ENCODE results near the gene SCN3A.

The SCN3A gene

DNA sequence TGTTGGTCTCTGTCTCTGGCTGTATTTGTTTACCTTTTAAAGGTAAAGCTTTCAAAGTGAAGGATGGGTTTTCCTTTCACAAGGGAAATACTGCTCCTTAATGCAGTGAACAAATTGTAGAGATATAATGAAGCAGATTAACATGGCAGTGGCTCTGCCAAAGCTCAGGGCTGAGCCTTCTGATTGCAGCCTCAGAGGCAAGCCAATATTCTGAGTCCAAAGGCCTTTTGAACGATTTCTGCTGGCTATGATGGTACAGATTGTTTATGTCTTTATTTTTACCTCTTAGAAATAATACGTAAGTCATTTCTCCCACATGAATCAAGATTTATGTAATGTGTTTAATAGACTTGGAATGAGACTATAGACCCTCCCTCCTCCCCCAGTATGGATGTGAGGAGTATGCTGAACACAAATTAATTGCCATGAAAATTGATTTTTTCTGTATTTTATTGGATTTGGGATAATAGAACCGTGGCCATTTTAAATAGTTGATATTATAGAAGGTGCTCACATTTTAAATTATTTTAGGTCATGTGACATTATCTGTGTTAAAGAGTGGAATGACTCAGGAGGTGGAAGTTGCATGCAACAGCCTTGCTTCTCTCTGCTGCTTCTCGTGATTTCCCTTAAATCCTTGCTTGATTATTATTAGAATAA, 36.1 kb upstream of the SCN3A start:
- no peak overlapping the region for H3K4me3 ChIP-seq (ENCODE audit: low read length)
- no peak for DNase-seq (ENCODE audit: low read depth)
- no peak for TF ChIP-seq CTCF (IDR thresholded peaks at IDR 0.05; ENCODE audit: insufficient read depth, low read depth, low read length, missing control alignments)

- no peak within 1 kb of the TSS for H3K4me3 ChIP-seq (ENCODE audit: low read length)
These were observed 35.4 kb upstream of the SCN3A start, which contains the start of gene SCN2A for GRCh38 chr2:165239230-165239629. Gene SCN2A, plus strand, starts transcription at chr2:165239414. Its CDS starts 56,410 bp downstream, at chr2:165295824.

GRCh38 chr2:165238295-165238694, 34.4 kb upstream of the SCN3A start:
- H3K4me3 ChIP-seq (ENCODE audit: low read length), result no peak overlapping the region
- TF ChIP-seq CTCF (IDR thresholded peaks at IDR 0.05; ENCODE audit: insufficient read depth, low read depth, low read length, missing control alignments), result no peak
- peak; percentile 40 for DNase-seq (ENCODE audit: low read depth)

More at GRCh38 chr2:165239230-165239629, 35.4 kb upstream of the SCN3A start, which contains the start of gene SCN2A:
- peak; percentile 81 for DNase-seq (ENCODE audit: low read depth)
- TF ChIP-seq CTCF (IDR thresholded peaks at IDR 0.05; ENCODE audit: insufficient read depth, low read depth, low read length, missing control alignments), result peak; percentile 74

GRCh38 chr2:165237056-165237455, 33.2 kb upstream of the SCN3A start:
- TF ChIP-seq CTCF (IDR thresholded peaks at IDR 0.05; ENCODE audit: insufficient read depth, low read depth, low read length, missing control alignments), result no peak
- H3K4me3 ChIP-seq (ENCODE audit: low read length), result no peak overlapping the region
- no peak for DNase-seq (ENCODE audit: low read depth)

DNA sequence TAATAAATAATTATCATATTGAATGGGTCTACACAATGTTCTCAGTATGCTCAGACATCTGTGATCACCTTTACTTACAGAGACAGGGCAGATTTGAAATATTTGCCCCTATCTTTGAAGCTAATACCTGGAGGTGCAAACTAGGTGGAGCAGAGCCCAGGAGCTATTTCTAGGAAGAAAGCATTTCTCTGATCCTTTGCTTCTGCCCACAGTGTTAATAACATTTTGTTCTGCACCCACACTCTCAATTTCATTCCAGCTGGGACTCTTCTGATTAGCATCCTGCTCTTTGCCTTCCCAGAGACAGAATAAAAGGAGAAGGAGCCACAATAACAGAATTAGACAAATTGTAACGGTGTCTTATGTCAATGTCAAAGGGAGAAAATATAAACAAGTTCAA, 23.7 kb upstream of the SCN3A start:
- no peak for TF ChIP-seq CTCF (IDR thresholded peaks at IDR 0.05; ENCODE audit: insufficient read depth, low read depth, low read length, missing control alignments)
- H3K4me3 ChIP-seq (ENCODE audit: low read length), result no peak overlapping the region
- no peak for DNase-seq (ENCODE audit: low read depth)

GRCh38 chr2:165224941-165225340, 21.1 kb upstream of the SCN3A start:
- H3K4me3 ChIP-seq (ENCODE audit: low read length), result no peak overlapping the region
- TF ChIP-seq CTCF (IDR thresholded peaks at IDR 0.05; ENCODE audit: insufficient read depth, low read depth, low read length, missing control alignments), result no peak
- DNase-seq (ENCODE audit: low read depth), result no peak

DNA sequence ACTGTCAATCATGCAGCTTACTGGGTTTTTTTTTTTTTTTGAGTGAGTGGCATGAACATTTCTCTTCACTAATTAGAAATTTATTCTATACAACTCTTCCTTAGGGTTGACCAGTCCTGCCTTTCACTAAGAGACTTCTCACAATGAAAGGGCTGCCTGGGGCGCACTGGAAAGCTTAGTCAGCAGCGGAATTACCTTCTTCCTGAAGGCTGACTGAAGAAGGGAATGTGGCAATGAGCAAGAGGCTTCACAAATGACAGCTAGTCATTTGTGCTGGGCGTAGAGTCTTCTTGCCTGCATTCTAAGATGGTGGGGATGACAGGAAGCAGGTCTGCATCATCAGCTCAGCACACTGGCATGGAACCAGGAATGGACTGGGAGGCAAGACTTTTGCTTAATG, 15.6 kb upstream of the SCN3A start:
- no peak for TF ChIP-seq CTCF (IDR thresholded peaks at IDR 0.05; ENCODE audit: insufficient read depth, low read depth, low read length, missing control alignments)
- H3K4me3 ChIP-seq (ENCODE audit: low read length), result no peak overlapping the region
- peak; percentile 62 for DNase-seq (ENCODE audit: low read depth)
